ENCODE results near the gene PLCL1.

DNA sequence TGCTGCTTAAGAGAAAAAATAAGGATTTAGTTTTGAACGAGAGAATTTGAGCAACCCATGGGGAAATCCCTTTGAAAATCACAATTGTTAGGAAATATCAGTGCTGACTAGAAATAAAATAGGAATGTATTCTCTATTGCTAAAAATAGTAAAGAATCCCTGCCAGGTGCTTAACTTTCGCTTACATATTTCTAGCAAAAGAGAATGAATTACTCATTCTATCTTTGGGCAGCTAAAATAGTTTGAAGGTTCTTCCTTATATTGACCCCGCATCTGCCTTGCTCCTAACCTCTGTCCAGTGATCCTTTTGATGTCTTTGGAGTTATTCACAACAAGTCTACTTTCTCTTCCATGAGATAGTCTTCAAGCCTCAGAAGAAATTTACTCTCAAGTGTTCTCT is 103.8 kb downstream of the PLCL1 start:
- TF ChIP-seq, protein P1, sequence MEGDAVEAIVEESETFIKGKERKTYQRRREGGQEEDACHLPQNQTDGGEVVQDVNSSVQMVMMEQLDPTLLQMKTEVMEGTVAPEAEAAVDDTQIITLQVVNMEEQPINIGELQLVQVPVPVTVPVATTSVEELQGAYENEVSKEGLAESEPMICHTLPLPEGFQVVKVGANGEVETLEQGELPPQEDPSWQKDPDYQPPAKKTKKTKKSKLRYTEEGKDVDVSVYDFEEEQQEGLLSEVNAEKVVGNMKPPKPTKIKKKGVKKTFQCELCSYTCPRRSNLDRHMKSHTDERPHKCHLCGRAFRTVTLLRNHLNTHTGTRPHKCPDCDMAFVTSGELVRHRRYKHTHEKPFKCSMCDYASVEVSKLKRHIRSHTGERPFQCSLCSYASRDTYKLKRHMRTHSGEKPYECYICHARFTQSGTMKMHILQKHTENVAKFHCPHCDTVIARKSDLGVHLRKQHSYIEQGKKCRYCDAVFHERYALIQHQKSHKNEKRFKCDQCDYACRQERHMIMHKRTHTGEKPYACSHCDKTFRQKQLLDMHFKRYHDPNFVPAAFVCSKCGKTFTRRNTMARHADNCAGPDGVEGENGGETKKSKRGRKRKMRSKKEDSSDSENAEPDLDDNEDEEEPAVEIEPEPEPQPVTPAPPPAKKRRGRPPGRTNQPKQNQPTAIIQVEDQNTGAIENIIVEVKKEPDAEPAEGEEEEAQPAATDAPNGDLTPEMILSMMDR (IDR thresholded peaks at IDR 0.05) = no peak
- no peak for TF ChIP-seq POLR2A (IDR thresholded peaks at IDR 0.05)
